Effector memory CD4-positive, alpha-beta T cell (primary cell): ENCODE data around the gene USP12.

Experiments used
- DNase-seq, 3 donors: peaks; one replicate each; pipeline ENCODE4 v3.0.0-alpha.2; 2020
- H3K27ac ChIP-seq: 2 replicates; pipeline ENCODE4 v1.7.0; 2013; ENCODE audit warnings: mild to moderate bottlenecking, low read length, moderate library complexity; ENCODE audit not compliant: insufficient read depth, poor library complexity, severe bottlenecking
- H3K27me3 ChIP-seq: replicated peaks from 2 replicates; pipeline ENCODE4 v1.7.0; 2013; ENCODE audit warnings: mild to moderate bottlenecking, low read length; ENCODE audit not compliant: insufficient read depth, control insufficient read depth, poor library complexity, severe bottlenecking
- H3K36me3 ChIP-seq: 2 replicates; pipeline ENCODE4 v1.7.0; 2013; ENCODE audit warnings: mild to moderate bottlenecking, low read length, moderate library complexity; ENCODE audit not compliant: control insufficient read depth, insufficient read depth
- H3K4me1 ChIP-seq: 2 replicates; pipeline ENCODE4 v1.7.0; 2013; ENCODE audit warnings: low read length, mild to moderate bottlenecking; ENCODE audit not compliant: control insufficient read depth, insufficient read depth, poor library complexity, severe bottlenecking
- H3K4me3 ChIP-seq: 2 replicates; pipeline ENCODE4 v1.7.0; 2013; ENCODE audit warnings: low read length, low read depth, mild to moderate bottlenecking; ENCODE audit not compliant: insufficient read depth, poor library complexity, severe bottlenecking
- H3K9me3 ChIP-seq: 2 replicates; pipeline ENCODE4 v1.7.0; 2013; ENCODE audit warnings: mild to moderate bottlenecking, low read length, moderate library complexity; ENCODE audit not compliant: control insufficient read depth

Gene USP12

GRCh38 chr13:27018882-27019281 lies 152.7 kb downstream of the USP12 start:
- no peaks in the 10 kb centered on the region for H3K36me3 ChIP-seq
- no peak for DNase-seq

GRCh38 chr13:27018344-27018861 lies 153.2 kb downstream of the USP12 start:
- no peaks in the 10 kb centered on the region for H3K27me3 ChIP-seq
- H3K9me3 ChIP-seq: no peaks in the 10 kb centered on the region
- H3K4me3 ChIP-seq: no peak overlapping the region
- no peaks in the 10 kb centered on the region for H3K36me3 ChIP-seq
- no peak for DNase-seq
- H3K27ac ChIP-seq: no peak overlapping the region
- H3K4me1 ChIP-seq: no peaks in the 10 kb centered on the region

More at GRCh38 chr13:27018882-27019281, 152.7 kb downstream of the USP12 start:
- Histone ChIP-seq H3K9me3 (no peaks in the 10 kb centered on the region), H3K27me3 (no peaks in the 10 kb centered on the region), H3K4me3 (no peak overlapping the region), H3K27ac (no peak overlapping the region), H3K4me1 (no peaks in the 10 kb centered on the region)

- Histone ChIP-seq H3K4me1 (no peaks in the 10 kb centered on the region), H3K4me3 (no peak overlapping the region), H3K27ac (no peak overlapping the region), H3K36me3 (no peaks in the 10 kb centered on the region), H3K27me3 (no peaks in the 10 kb centered on the region), H3K9me3 (no peaks in the 10 kb centered on the region)
- DNase-seq: no peak
Observed at GRCh38 chr13:27016875-27017274, 154.7 kb downstream of the USP12 start.
